T-helper 2 cell treated with Interferon-gamma antibody and Interleukin-4, amounts not matched to agents 5 μg/mL and 100 μg/mL, for 36 hours (primary cell): Measurements from ENCODE around the gene LPCAT2.

Source experiments
- DNase-seq: peaks from one replicate; pipeline ENCODE4 v3.0.0; 2021; ENCODE audit warnings: low spot score
- H3K27ac Mint-ChIP-seq: one replicate; pipeline ENCODE4 v1.8.0; 2021; ENCODE audit warnings: mild to moderate bottlenecking, mixed read lengths
- H3K27me3 Mint-ChIP-seq: one replicate; pipeline ENCODE4 v1.8.0; 2021; ENCODE audit warnings: low read depth, mixed read lengths
- H3K36me3 Mint-ChIP-seq: one replicate; pipeline ENCODE4 v1.8.0; 2021; ENCODE audit warnings: low read depth, mixed read lengths
- H3K4me1 Mint-ChIP-seq: one replicate; pipeline ENCODE4 v1.8.0; 2021; ENCODE audit warnings: low read depth, mixed read lengths
- H3K4me3 Mint-ChIP-seq: one replicate; pipeline ENCODE4 v1.8.0; 2022; ENCODE audit warnings: mild to moderate bottlenecking, moderate library complexity, mixed read lengths
- H3K9me3 Mint-ChIP-seq: one replicate; pipeline ENCODE4 v1.8.0; 2021; ENCODE audit warnings: mixed read lengths

LPCAT2 gene

GRCh38 chr16:55630774-55631173, 121.9 kb downstream of the LPCAT2 start:
- Mint-ChIP-seq H3K9me3 (no peaks in the 10 kb centered on the region), H3K36me3 (no peaks in the 10 kb centered on the region), H3K27me3 (no peaks in the 10 kb centered on the region), H3K4me1 (no peaks in the 10 kb centered on the region), H3K27ac (no peak overlapping the region), H3K4me3 (no peak overlapping the region)
- DNase-seq = no peak

GRCh38 chr16:55632259-55632658, 123.4 kb downstream of the LPCAT2 start:
- Mint-ChIP-seq H3K9me3 (no peaks in the 10 kb centered on the region), H3K27me3 (no peaks in the 10 kb centered on the region), H3K4me1 (no peaks in the 10 kb centered on the region), H3K36me3 (no peaks in the 10 kb centered on the region), H3K27ac (no peak overlapping the region), H3K4me3 (no peak overlapping the region)
- no peak for DNase-seq

- Mint-ChIP-seq H3K9me3 (no peaks in the 10 kb centered on the region), H3K27me3 (no peaks in the 10 kb centered on the region), H3K27ac (no peak overlapping the region), H3K4me1 (no peaks in the 10 kb centered on the region), H3K36me3 (no peaks in the 10 kb centered on the region), H3K4me3 (no peak overlapping the region)
- DNase-seq = no peak
These were observed 125.3 kb downstream of the LPCAT2 start for GRCh38 chr16:55634193-55634592.
